ENCODE results near the gene DDR1.
"Not testable (repeated sequence)": the region's sequence is repeated elsewhere in the genome, so short reads cannot be mapped to it uniquely, and the experiment has no call there.

The DDR1 gene

GRCh38 chr6:30917487-30917886 lies 33.2 kb downstream of the DDR1 start:
- no peak for DNase-seq (ENCODE audit: low spot score)

- DNase-seq (ENCODE audit: low spot score), result no peak
Measured at GRCh38 chr6:30918670-30919069, 34.4 kb downstream of the DDR1 start.

GRCh38 chr6:30922447-30922852 lies 38.1 kb downstream of the DDR1 start:
- DNase-seq (ENCODE audit: low spot score), result no peak

- not testable (repeated sequence) for DNase-seq (ENCODE audit: low spot score)
Measured at GRCh38 chr6:30924040-30924627, 39.8 kb downstream of the DDR1 start.

- no peak for DNase-seq (ENCODE audit: low spot score)
Measured at GRCh38 chr6:30926644-30927043, 42.3 kb downstream of the DDR1 start.

- DNase-seq (ENCODE audit: low spot score), result not testable (repeated sequence)
Measured at GRCh38 chr6:30927080-30927479, 42.8 kb downstream of the DDR1 start.

- no peak for DNase-seq (ENCODE audit: low spot score)
Measured at GRCh38 chr6:30928677-30929076, 44.4 kb downstream of the DDR1 start.

- no peak for DNase-seq (ENCODE audit: low spot score)
Measured at GRCh38 chr6:30930506-30930905, 46.2 kb downstream of the DDR1 start.

- no peak for DNase-seq (ENCODE audit: low spot score)
Measured at GRCh38 chr6:30931272-30931671, 47.0 kb downstream of the DDR1 start.

- DNase-seq (ENCODE audit: low spot score), result no peak
Measured at GRCh38 chr6:30931969-30932645, 47.8 kb downstream of the DDR1 start, which contains the start of gene SFTA2. TSS of gene SFTA2 (minus strand) at chr6:30932170. CDS start at chr6:30932096, 74 bp downstream.

- no peak for DNase-seq (ENCODE audit: low spot score)
Measured at GRCh38 chr6:30932665-30933365, 48.5 kb downstream of the DDR1 start.

- DNase-seq (ENCODE audit: low spot score), result no peak
Measured at GRCh38 chr6:30935018-30935417, 50.7 kb downstream of the DDR1 start.

GRCh38 chr6:30937265-30937664 lies 52.9 kb downstream of the DDR1 start:
- no peak for DNase-seq (ENCODE audit: low spot score)

- no peak for DNase-seq (ENCODE audit: low spot score)
Measured at GRCh38 chr6:30938730-30939129, 54.4 kb downstream of the DDR1 start.

- DNase-seq (ENCODE audit: low spot score), result no peak
Measured at GRCh38 chr6:30939473-30939872, 55.2 kb downstream of the DDR1 start.

- DNase-seq (ENCODE audit: low spot score), result no peak
Measured at GRCh38 chr6:30940361-30940986, 56.2 kb downstream of the DDR1 start, which contains the start of gene MUCL3. TSS of gene MUCL3 (plus strand) at chr6:30940973. CDS start at chr6:30941000, 27 bp downstream.

GRCh38 chr6:30942338-30943060 lies 58.2 kb downstream of the DDR1 start:
- DNase-seq (ENCODE audit: low spot score), result peak; percentile 67

GRCh38 chr6:30944051-30944450 lies 59.7 kb downstream of the DDR1 start:
- DNase-seq (ENCODE audit: low spot score), result no peak

- no peak for DNase-seq (ENCODE audit: low spot score)
Measured at GRCh38 chr6:30945281-30945680, 61.0 kb downstream of the DDR1 start.

- no peak for DNase-seq (ENCODE audit: low spot score)
Measured at GRCh38 chr6:30947231-30947630, 62.9 kb downstream of the DDR1 start.

- DNase-seq (ENCODE audit: low spot score), result no peak
Measured at GRCh38 chr6:30948811-30949210, 64.5 kb downstream of the DDR1 start.
